ENCODE data around the gene WNT8B. TPM values are rescaled to one million over a fixed set of nuclear protein-coding genes. Genes with fewer than 3 reads are reported as not detected.

The WNT8B gene
- total RNA-seq, 2 donors from 2014 or later: not detected

GRCh38 chr10:100509241-100509840, 46.5 kb downstream of the WNT8B start:
- H3K27ac ChIP-seq: no peak overlapping the region
- no peaks in the 10 kb centered on the region for H3K27me3 ChIP-seq
- no peak overlapping the region for H3K4me3 ChIP-seq
- H3K9me3 ChIP-seq: no peaks in the 10 kb centered on the region
- H3K36me3 ChIP-seq: peaks cover 38% of the 10 kb centered on the region
- no peaks in the 10 kb centered on the region for H3K4me1 ChIP-seq
- no peak for TF ChIP-seq CTCF (IDR thresholded peaks at IDR 0.05)
- no peak for DNase-seq (ENCODE audit: low spot score)

- H3K27ac ChIP-seq: no peak overlapping the region
- H3K36me3 ChIP-seq: peaks cover 29% of the 10 kb centered on the region
- DNase-seq (ENCODE audit: low spot score): no peak
- H3K9me3 ChIP-seq: no peaks in the 10 kb centered on the region
- no peaks in the 10 kb centered on the region for H3K4me1 ChIP-seq
- no peaks in the 10 kb centered on the region for H3K27me3 ChIP-seq
- TF ChIP-seq CTCF (IDR thresholded peaks at IDR 0.05): no peak
- H3K4me3 ChIP-seq: no peak overlapping the region
Observed at GRCh38 chr10:100510533-100511308, 47.9 kb downstream of the WNT8B start.

GRCh38 chr10:100515612-100516011, 52.8 kb downstream of the WNT8B start:
- TF ChIP-seq CTCF (IDR thresholded peaks at IDR 0.05): no peak
- H3K27ac ChIP-seq: no peak overlapping the region
- H3K36me3 ChIP-seq: no peaks in the 10 kb centered on the region
- no peaks in the 10 kb centered on the region for H3K9me3 ChIP-seq
- DNase-seq (ENCODE audit: low spot score): no peak
- no peak overlapping the region for H3K4me3 ChIP-seq
- peaks cover 0 to 17% of the 10 kb centered on the region in 2 donors for H3K4me1 ChIP-seq
- H3K27me3 ChIP-seq: no peaks in the 10 kb centered on the region

- Histone ChIP-seq H3K27me3 (no peaks in the 10 kb centered on the region), H3K4me3 (no peak overlapping the region), H3K36me3 (no peaks in the 10 kb centered on the region), H3K27ac (no peak overlapping the region), H3K4me1 (peaks cover 0 to 17% of the 10 kb centered on the region in 2 donors), H3K9me3 (no peaks in the 10 kb centered on the region)
- DNase-seq (ENCODE audit: low spot score): no peak
- TF ChIP-seq CTCF (IDR thresholded peaks at IDR 0.05): peak in 1 of 2 donors; percentile 13
Observed at GRCh38 chr10:100516847-100517246, 54.0 kb downstream of the WNT8B start.

GRCh38 chr10:100518761-100519241, 56.0 kb downstream of the WNT8B start:
- H3K27ac ChIP-seq: peak overlapping the region; percentile 54 to 73
- TF ChIP-seq CTCF (IDR thresholded peaks at IDR 0.05): peak; percentile 34 to 73
- H3K4me1 ChIP-seq: peaks cover 0 to 17% of the 10 kb centered on the region in 2 donors
- peak; percentile 71 for DNase-seq (ENCODE audit: low spot score)
- H3K27me3 ChIP-seq: no peaks in the 10 kb centered on the region
- no peaks in the 10 kb centered on the region for H3K9me3 ChIP-seq
- peaks cover 10% of the 10 kb centered on the region for H3K36me3 ChIP-seq
- peak overlapping the region; percentile 53 to 58 for H3K4me3 ChIP-seq
